Osteoblast (primary cell): ENCODE results near the gene RTP3. TPM values are rescaled to one million over a fixed set of nuclear protein-coding genes. Genes with fewer than 3 reads are reported as not detected.

Source experiments
- DNase-seq: peaks from one replicate; pipeline ENCODE4 v3.0.0; 2011; ENCODE audit warnings: low spot score, mixed read lengths; ENCODE audit not compliant: insufficient read length; ENCODE audit errors: missing footprints
- H2AFZ ChIP-seq: 2 replicates; pipeline ENCODE4 v1.6.0; 2011; ENCODE audit warnings: mild to moderate bottlenecking, low read length
- H3K27ac ChIP-seq: 2 replicates; pipeline ENCODE4 v1.5.1; 2011; ENCODE audit warnings: mild to moderate bottlenecking, low read depth, low read length, moderate library complexity
- H3K27me3 ChIP-seq: 2 replicates; pipeline ENCODE4 v1.6.0; 2012; ENCODE audit warnings: mild to moderate bottlenecking, control low read depth, inconsistent platforms, low read length, moderate library complexity; ENCODE audit not compliant: insufficient read depth
- H3K36me3 ChIP-seq: 2 replicates; pipeline ENCODE4 v1.5.1; 2011; ENCODE audit warnings: mild to moderate bottlenecking, low read length, control low read depth, moderate library complexity; ENCODE audit not compliant: insufficient read depth
- H3K4me1 ChIP-seq: 2 replicates; pipeline ENCODE4 v1.5.1; 2011; ENCODE audit warnings: mild to moderate bottlenecking, low read length, control low read depth, moderate library complexity; ENCODE audit not compliant: insufficient read depth
- H3K4me2 ChIP-seq: 2 replicates; pipeline ENCODE4 v1.6.0; 2011; ENCODE audit warnings: mild to moderate bottlenecking, low read length; ENCODE audit not compliant: insufficient read depth
- H3K4me3 ChIP-seq: fragments of 200-600 bp; sonication (generic); 3 replicates; pipeline ENCODE4 v1.5.1; 2012; ENCODE audit warnings: mild to moderate bottlenecking, low read length, inconsistent platforms; ENCODE audit not compliant: insufficient read depth
- H3K79me2 ChIP-seq: 2 replicates; pipeline ENCODE4 v1.6.0; 2012; ENCODE audit warnings: mild to moderate bottlenecking, low read length, control low read depth, inconsistent platforms; ENCODE audit not compliant: insufficient read depth
- H3K9me3 ChIP-seq: 2 replicates; pipeline ENCODE4 v1.5.1; 2011; ENCODE audit warnings: low read depth, low read length, control low read depth
- H4K20me1 ChIP-seq: 2 replicates; pipeline ENCODE4 v1.6.0; 2012; ENCODE audit warnings: mild to moderate bottlenecking, low read length, control low read depth; ENCODE audit not compliant: insufficient read depth
- total RNA-seq: library from RNA; depleted of rRNA; stranded (reverse); fragments of >200 nt; gene quantifications from 2 replicates; pipeline ENCODE4 v1.2.3, GENCODE V29; 2012
- TF ChIP-seq, protein P1 (sequence below): IDR thresholded peaks from 2 replicates; pipeline ENCODE4 v1.5.1; 2011; ENCODE audit warnings: mild to moderate bottlenecking, low read depth, low read length, moderate library complexity; ENCODE audit errors: extremely low read depth

The RTP3 gene
- total RNA-seq, 1 donor: not detected

DNA sequence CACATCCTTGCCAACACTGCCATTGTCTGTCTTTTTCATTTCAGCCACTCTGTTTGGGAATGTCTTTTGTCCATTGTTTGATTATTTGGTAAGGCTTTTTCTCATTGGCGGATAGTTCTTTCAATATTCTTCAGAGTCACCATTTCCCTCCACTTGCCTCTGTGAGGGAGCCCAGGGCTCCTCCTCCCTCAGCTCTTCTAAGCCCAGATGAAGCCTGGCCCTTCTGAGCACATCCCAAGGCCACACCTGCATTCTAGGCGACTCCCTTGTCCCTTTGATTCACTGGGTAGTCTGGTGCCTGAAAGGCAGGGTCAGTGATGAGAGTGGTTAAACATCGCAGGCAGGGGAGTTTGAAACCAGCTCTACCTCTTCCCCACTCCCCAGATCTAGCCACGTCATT lies 20.6 kb upstream of the RTP3 start:
- H3K27me3 ChIP-seq: peaks cover 69% of the 10 kb centered on the region
- H3K4me3 ChIP-seq: no peak overlapping the region
- TF ChIP-seq, protein P1, sequence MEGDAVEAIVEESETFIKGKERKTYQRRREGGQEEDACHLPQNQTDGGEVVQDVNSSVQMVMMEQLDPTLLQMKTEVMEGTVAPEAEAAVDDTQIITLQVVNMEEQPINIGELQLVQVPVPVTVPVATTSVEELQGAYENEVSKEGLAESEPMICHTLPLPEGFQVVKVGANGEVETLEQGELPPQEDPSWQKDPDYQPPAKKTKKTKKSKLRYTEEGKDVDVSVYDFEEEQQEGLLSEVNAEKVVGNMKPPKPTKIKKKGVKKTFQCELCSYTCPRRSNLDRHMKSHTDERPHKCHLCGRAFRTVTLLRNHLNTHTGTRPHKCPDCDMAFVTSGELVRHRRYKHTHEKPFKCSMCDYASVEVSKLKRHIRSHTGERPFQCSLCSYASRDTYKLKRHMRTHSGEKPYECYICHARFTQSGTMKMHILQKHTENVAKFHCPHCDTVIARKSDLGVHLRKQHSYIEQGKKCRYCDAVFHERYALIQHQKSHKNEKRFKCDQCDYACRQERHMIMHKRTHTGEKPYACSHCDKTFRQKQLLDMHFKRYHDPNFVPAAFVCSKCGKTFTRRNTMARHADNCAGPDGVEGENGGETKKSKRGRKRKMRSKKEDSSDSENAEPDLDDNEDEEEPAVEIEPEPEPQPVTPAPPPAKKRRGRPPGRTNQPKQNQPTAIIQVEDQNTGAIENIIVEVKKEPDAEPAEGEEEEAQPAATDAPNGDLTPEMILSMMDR: no peak
- no peaks in the 10 kb centered on the region for H3K36me3 ChIP-seq
- no peak for DNase-seq
- H3K79me2 ChIP-seq: no peaks in the 10 kb centered on the region
- H3K4me1 ChIP-seq: no peaks in the 10 kb centered on the region
- H2AFZ ChIP-seq: no peak overlapping the region
- no peak overlapping the region for H3K4me2 ChIP-seq
- peaks cover 2% of the 10 kb centered on the region for H3K9me3 ChIP-seq
- H4K20me1 ChIP-seq: no peaks in the 10 kb centered on the region
- H3K27ac ChIP-seq: no peak overlapping the region

DNA sequence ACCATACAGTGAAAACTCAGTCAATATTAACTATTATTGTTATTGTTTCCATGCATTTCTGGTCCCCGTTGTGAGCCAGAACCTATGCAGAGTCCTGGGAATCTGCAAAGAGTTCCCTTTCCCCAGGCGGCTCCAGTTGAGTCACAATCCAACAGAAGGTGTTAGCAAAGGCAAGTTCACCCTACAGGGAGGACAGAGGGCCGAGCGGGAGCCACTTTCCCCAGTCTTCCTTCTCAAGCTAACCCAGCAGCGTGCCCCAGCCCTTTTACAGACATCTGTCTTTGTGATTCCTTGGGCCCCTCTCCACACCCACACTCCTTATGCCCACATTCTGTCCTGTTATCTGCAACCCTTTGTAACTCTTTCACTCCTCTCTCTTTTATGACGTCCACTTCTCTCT lies 20.0 kb upstream of the RTP3 start:
- Histone ChIP-seq H4K20me1 (no peaks in the 10 kb centered on the region), H3K36me3 (no peaks in the 10 kb centered on the region), H3K9me3 (peaks cover 2% of the 10 kb centered on the region), H3K79me2 (no peaks in the 10 kb centered on the region), H3K27me3 (peaks cover 63% of the 10 kb centered on the region), H3K27ac (no peak overlapping the region), H3K4me2 (no peak overlapping the region), H3K4me3 (no peak overlapping the region), H3K4me1 (no peaks in the 10 kb centered on the region), H2AFZ (no peak overlapping the region)
- TF ChIP-seq, protein P1: no peak
- DNase-seq: no peak

DNA sequence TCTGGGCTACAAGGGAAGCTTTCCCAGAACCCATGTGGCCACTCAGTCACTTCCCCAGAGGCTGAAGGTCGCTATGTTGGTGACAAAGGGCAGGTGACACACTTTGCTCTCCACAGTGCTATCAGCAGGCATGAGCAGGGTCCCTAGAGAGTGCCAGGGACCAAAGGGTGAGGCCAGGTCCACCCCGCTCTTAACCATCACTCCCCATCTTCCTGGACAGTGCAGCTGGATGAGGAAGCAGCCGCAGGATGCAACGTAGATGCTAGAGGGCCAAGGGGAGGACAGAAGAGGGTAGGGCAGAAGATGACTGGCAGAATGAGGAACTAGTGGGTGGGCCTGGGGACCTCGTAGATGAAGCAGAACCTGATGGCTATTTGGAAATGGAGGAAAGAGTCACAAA lies 19.4 kb upstream of the RTP3 start:
- Histone ChIP-seq H3K9me3 (peaks cover 2% of the 10 kb centered on the region), H3K4me2 (no peak overlapping the region), H3K27me3 (peaks cover 57% of the 10 kb centered on the region)

DNA sequence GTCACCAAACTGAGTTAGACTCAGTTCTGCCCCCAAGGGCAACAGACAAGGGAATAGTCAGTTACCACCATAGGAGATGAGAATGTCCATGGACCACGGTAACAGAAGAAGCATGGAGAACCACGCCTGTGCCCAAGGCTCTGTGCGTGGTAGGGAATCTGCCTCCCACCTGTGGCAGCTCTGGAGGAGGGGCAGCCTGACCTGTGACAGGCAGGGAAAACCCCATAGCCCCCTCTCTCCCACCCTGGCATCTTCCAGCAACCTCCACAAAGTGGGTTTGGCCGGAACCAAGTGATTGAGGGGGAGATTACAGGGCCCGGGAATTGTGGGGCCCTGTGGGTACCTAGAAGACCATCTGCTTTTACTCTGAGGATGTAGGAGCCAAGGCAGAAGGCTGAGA lies 18.8 kb upstream of the RTP3 start:
- TF ChIP-seq, protein P1: no peak
- Histone ChIP-seq H2AFZ (no peak overlapping the region), H3K4me1 (peaks cover 7% of the 10 kb centered on the region), H3K4me2 (no peak overlapping the region), H3K36me3 (no peaks in the 10 kb centered on the region), H3K79me2 (no peaks in the 10 kb centered on the region), H3K27me3 (peaks cover 57% of the 10 kb centered on the region), H3K4me3 (no peak overlapping the region), H4K20me1 (no peaks in the 10 kb centered on the region), H3K27ac (no peak overlapping the region), H3K9me3 (peaks cover 2% of the 10 kb centered on the region)
- no peak for DNase-seq

More for the DNA sequence above, 19.4 kb upstream of the RTP3 start:
- no peak for DNase-seq
- Histone ChIP-seq H3K4me1 (peaks cover 6% of the 10 kb centered on the region), H3K4me3 (no peak overlapping the region), H2AFZ (no peak overlapping the region), H3K36me3 (no peaks in the 10 kb centered on the region), H4K20me1 (no peaks in the 10 kb centered on the region), H3K79me2 (no peaks in the 10 kb centered on the region), H3K27ac (no peak overlapping the region)
- TF ChIP-seq, protein P1: no peak
